K562 (cell line): ENCODE measurements around the gene CEACAM18. TPM values are rescaled to one million over a fixed set of nuclear protein-coding genes. Genes with fewer than 3 reads are reported as not detected.
A peak's percentile ranks its signal among the peaks of the same experiment; 100 is the strongest.

Experiments used
- ARNT ChIP-seq, 2 experiments: fragments of 450-650 bp; IDR thresholded peaks; 2 replicates each; pipeline ENCODE4 v1.6.1; 2016; ENCODE audit warnings: mild to moderate bottlenecking in 1 of 2
- CGGBP1 ChIP-seq: fragments of 250-450 bp; sonication (Bioruptor Pico); IDR thresholded peaks from 2 replicates; pipeline ENCODE4 v1.9.0; 2021; ENCODE audit warnings: mild to moderate bottlenecking
- ELF4 ChIP-seq: fragments of 450-650 bp; formaldehyde crosslinking; IDR thresholded peaks from 2 replicates; pipeline ENCODE4 v1.4.0; 2022; ENCODE audit warnings: missing genetic modification characterization
- EWSR1 ChIP-seq: fragments of 450-650 bp; IDR thresholded peaks from 2 replicates; pipeline ENCODE4 v1.6.1; 2018; ENCODE audit warnings: borderline replicate concordance, mild to moderate bottlenecking, low read depth, moderate library complexity; ENCODE audit not compliant: partially characterized antibody
- GMEB1 ChIP-seq: fragments of 250-450 bp; sonication (Bioruptor Pico); IDR thresholded peaks from 2 replicates; pipeline ENCODE4 v1.4.0; 2020; ENCODE audit warnings: mild to moderate bottlenecking
- IRF9 ChIP-seq: fragments of 450-650 bp; IDR thresholded peaks from 2 replicates; pipeline ENCODE4 v1.6.1; 2016; ENCODE audit warnings: missing biosample characterization, missing genetic modification characterization
- MCM3 ChIP-seq: fragments of 450-650 bp; IDR thresholded peaks from 2 replicates; pipeline ENCODE4 v1.6.1; 2016
- REST ChIP-seq, 2 experiments: fragments of 450-650 bp; formaldehyde crosslinking in 1 of 2; IDR thresholded peaks; 2 replicates each; pipeline versions ENCODE4 v1.4.0 to v1.6.1; 2014 to 2020; ENCODE audit warnings: mild to moderate bottlenecking in 2 of 2, borderline replicate concordance in 1 of 2, low read depth in 1 of 2
- SLC30A9 ChIP-seq: fragments of 250-450 bp; sonication (Bioruptor Pico); IDR thresholded peaks from 2 replicates; pipeline ENCODE4 v1.8.0; 2022; ENCODE audit warnings: mild to moderate bottlenecking, moderate library complexity
- SNIP1 ChIP-seq: fragments of 450-650 bp; IDR thresholded peaks from 2 replicates; pipeline ENCODE4 v1.7.1; 2017; ENCODE audit warnings: low read depth, mild to moderate bottlenecking
- TARDBP ChIP-seq: fragments of 450-650 bp; IDR thresholded peaks from 2 replicates; pipeline ENCODE4 v1.6.1; 2016
- ZFP1 ChIP-seq: fragments of 450-650 bp; formaldehyde crosslinking; IDR thresholded peaks from 2 replicates; pipeline ENCODE4 v1.4.0; 2020; ENCODE audit warnings: mild to moderate bottlenecking, mixed read lengths
- ZKSCAN1 ChIP-seq: fragments of 150-350 bp; IDR thresholded peaks from 2 replicates; pipeline ENCODE4 v1.6.1; 2016; ENCODE audit warnings: low read depth, low read length
- ZNF121 ChIP-seq: sonication (generic); formaldehyde crosslinking; conservative IDR thresholded peaks from 2 replicates; pipeline ENCODE4 v1.8.0; 2022; ENCODE audit warnings: missing genetic modification reagents
- ZNF224 ChIP-seq: sonication (generic); formaldehyde crosslinking; IDR thresholded peaks from 2 replicates; pipeline ENCODE4 v1.8.0; 2022; ENCODE audit warnings: mild to moderate bottlenecking, missing genetic modification reagents
- ZNF282 ChIP-seq: sonication (generic); formaldehyde crosslinking; IDR thresholded peaks from 2 replicates; pipeline ENCODE4 v1.8.1; 2023; ENCODE audit warnings: missing genetic modification reagents
- ZNF311 ChIP-seq: fragments of 250-450 bp; sonication (Bioruptor Pico); IDR thresholded peaks from 2 replicates; pipeline ENCODE4 v1.4.0; 2020; ENCODE audit warnings: mild to moderate bottlenecking, moderate library complexity
- ZNF655 ChIP-seq: fragments of 250-450 bp; sonication (Bioruptor Pico); IDR thresholded peaks from 2 replicates; pipeline ENCODE4 v1.5.0; 2021
- polyA plus RNA-seq, 8 experiments: library from polyadenylated mRNA; depleted of rRNA in 4 of 8; stranded (reverse) in 5 of 8; unstranded in 3 of 8; fragments of >200 nt; fragmentation: Nextera tagmentation in 2 of 8; fragmentation: Illumina TruSeq in 1 of 8; extraction: Ambion mirVana in 2 of 8; extraction: Trizol in 1 of 8; gene quantifications; 2 replicates each; pipeline versions ENCODE4 v1.2.1 to v1.2.3, GENCODE V29; 2011 to 2014; ENCODE audit warnings: inconsistent platforms in 1 of 8, missing spikeins in 1 of 8
- total RNA-seq, 7 experiments: library from RNA; depleted of rRNA in 6 of 7; stranded (reverse); fragments of >200 nt in 6 of 7; fragmentation: Illumina TruSeq in 2 of 7; extraction: Trizol in 2 of 7; gene quantifications; 2 replicates each; pipeline versions ENCODE4 v1.2.1 to v1.2.3, GENCODE V29; 2011 to 2021; ENCODE audit warnings: low replicate concordance in 1 of 7

The CEACAM18 gene
- total and polyA plus RNA-seq, 9 of the 15 experiments (the other 6 are each of a cell fraction or from before 2014, with no cell fraction given): 0.08 to 0.24 (median 0.15) TPM; not detected in 3

- TF ChIP-seq ZNF224 (CRISPR knock-in tag) (no peak), ZNF655 (CRISPR knock-in tag) (no peak), TARDBP (no peak), ARNT (IDR thresholded peaks at IDR 0.05) (no peak; a peak in 1 of 4 replicates), ZNF121 (CRISPR knock-in tag) (no peak), SNIP1 (no peak), CGGBP1 (CRISPR knock-in tag) (no peak), SLC30A9 (CRISPR knock-in tag) (no peak), ZNF311 (CRISPR knock-in tag) (no peak), ZNF282 (no peak), GMEB1 (no peak), MCM3 (no peak), ZKSCAN1 (no peak), ZFP1 (CRISPR knock-in tag) (no peak), EWSR1 (no peak), ELF4 (peak; percentile 25; the same call in 1 of the 2 replicates), REST (IDR thresholded peaks at IDR 0.05; ENCODE audit: borderline replicate concordance) (peak; percentile 10; the same call in 1 of the 2 replicates), REST (CRISPR knock-in tag; IDR thresholded peaks at IDR 0.05; ENCODE audit: low read depth) (no peak), IRF9 (0 out of 2 replicates have a peak, but pooled peaks have one; percentile 16)
Observed at GRCh38 chr19:51507640-51508058, 29.3 kb downstream of the CEACAM18 start (continued).
